ENCODE data around the gene UNC13A.

Gene UNC13A

DNA sequence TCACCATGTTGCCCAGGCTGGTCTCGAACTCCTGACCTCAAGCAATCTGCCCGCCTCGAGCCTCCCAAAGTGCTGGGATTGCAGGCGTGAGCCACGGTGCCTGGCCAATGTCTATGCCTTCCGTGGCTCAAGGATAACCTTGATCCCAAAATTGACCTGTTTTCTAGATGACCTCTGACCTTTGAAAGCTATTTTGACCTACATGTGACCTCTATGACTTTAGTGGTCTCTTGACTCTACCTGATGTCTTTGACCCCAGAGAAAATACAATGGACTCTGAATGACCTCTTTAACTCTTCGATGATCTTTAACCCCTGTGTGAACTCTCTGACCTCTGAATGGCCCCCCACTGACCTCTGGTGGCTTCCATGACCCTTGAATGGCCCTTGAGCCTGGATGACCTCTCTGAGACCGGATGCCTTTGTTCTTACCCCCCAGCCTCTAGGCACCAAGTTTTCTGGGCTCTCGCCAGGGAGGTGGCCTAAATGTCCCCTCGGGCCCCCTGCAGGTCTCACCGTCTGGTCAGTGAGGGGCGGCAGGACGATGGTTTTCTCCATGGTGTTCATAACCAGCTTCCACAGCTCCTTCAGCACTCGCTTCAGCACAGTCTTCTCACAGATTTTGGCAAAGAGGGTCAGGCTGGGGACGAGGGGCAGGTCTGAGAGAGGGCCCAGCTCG lies 63.7 kb downstream of the UNC13A start:
- no peak for DNase-seq

DNA sequence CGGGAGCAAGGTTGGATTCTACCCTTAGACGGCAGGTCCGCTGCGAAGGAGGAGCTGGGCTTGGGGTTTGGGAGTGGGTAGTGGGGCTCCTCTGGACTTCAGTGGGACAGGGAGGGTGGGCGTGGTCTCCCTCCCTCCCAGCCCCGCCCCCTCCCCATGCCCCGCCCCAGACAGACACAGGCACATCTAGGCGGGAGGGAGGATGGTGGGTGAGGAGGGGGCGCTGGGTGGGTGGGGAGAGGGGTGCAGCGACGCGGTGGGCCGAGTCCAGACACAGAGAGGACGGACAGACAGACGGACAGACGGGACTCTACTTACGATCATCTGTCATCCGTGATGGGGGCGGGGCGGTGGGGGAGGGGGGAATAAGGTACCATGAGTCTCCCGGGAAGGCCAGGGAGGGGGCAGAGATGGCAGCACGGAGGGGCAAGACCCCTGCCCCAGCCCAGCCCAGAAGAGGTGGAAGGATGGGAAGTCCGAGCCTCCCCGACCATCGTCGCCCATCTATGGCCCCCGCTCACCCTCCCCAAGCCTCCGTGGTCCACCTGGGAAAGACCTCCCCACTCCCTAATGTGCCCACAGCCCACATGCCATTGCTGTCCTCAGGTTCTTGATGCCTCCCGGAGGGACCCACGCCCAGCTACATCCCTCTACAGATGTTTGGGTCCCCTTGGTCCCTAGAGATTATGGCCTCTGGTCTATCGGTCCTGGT lies 64.8 kb downstream of the UNC13A start:
- no peak for DNase-seq

DNA sequence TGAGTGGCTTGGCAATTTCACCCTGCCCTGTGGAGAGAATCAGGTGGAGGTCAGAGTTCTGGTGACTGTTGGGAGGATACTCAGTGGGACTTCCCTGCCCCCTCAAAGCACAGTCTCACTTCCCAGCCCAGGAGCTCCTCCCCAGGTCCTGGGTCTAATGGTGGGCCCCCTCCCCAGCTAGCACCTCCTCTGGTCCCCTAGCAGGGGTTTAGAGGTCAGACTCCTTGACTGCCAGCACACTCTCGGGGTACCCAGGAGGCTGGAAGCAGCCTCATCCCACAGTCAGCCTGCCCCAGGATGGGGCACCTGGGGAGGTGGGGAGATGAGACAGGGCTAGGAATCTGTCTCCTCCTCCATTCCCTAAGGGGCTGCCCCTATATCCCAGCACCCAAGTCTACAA lies 67.5 kb downstream of the UNC13A start:
- no peak for DNase-seq

DNA sequence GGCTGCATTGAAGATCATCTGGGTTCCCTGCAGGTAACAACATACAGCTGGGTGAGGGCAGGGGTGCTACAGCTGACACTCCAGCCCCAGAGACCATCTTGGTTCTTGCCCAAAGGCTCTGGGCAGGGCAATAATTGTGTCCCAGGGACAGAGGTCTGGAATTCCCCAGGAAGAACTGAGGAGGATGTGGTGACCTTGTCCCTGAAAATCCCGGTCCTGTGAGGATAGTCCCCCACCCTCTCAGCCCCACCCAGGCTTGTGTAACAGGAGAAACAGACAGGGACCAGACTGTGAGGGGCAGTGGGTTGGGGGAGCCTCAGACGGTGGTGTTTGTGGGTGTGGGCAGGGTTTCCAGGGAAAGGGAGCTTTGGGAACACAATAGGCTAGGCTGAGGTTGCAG lies 69.2 kb downstream of the UNC13A start:
- no peak for DNase-seq

DNA sequence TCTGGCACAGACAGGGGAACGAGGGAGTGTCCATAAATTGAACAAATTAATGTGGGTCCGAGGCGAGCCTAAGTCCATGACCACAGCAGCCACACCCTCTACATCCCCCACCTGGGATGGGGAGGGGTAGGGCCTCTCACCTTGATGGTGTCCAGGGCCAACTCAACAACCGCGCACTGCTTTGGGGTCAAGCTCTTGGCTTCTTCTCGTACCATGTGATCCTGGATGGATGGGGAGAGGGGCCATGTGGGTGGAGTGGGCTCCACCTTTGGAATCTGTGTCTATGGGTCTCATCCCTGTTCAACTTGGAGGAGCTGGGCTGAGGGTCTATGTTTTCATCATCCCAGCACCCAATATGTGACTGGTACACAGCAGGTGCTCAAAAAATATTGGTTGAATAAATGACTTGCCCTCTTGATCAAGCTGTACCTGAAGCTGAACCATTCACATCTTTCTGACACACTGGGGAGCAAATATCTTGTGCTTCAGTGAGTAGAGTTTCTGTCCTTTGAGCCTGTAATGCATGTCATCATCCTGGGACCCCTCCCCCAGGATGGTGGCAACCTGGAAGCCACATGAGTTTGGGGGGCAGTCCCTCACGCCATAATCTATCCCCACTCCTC lies 69.8 kb downstream of the UNC13A start:
- no peak for DNase-seq

DNA sequence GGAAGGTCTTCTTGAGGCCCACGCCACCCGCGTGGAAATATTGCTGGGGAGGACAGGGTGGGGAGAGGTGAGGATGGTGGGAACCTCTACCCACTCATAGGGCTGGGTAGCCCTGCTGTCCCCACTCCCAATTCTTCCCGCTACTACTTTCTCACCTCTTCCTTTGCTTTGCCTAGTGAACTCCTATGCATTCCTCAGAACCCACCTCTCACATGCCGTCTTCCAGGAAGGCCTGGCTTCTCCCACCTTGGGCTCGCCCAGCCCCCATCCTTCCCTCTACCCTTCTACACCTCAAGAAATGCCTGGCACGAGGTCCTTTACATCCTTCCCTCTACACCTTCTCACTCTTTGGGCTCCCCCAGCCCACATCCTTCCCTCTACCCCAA lies 70.4 kb downstream of the UNC13A start:
- DNase-seq, result no peak

DNA sequence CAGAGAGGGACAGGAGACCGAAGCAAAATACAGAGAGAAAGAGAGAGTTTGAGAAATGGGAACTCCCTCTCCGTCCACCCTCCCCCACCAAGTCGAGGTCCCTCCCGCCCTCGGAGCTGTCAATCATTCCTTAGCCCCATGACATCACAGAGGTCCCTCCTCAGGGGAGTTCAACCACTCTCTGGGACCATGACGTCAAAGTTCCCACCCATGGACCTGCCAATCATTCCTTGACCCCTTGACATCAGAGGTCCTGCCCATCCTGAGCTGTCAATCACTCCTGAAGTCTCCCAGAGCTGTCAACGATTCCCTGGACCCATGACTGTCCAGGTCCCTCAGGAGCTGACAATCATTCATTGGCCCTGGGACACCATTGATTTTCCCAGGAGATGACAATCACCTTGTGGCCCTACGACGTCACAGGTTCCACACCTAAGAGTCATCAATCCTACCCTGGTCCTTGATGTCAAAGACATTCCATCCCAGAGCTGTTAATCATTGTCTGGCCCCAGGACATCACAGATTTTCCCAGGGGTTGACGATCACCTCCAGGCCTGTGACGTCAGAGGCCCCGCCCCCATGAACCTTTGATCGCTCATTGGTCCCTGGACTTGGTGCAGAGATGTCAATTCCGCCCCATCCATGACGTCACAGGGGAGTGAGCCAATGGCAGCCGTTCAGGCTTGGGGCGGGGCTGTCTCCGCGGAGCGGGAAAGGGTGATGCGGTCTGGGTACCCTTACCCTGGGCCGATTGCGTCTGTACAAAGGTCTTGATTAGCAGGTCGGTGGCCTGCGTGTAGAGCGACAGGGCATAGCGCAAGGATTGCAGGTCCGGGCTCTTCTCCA lies 71.0 kb downstream of the UNC13A start:
- no peak for DNase-seq

DNA sequence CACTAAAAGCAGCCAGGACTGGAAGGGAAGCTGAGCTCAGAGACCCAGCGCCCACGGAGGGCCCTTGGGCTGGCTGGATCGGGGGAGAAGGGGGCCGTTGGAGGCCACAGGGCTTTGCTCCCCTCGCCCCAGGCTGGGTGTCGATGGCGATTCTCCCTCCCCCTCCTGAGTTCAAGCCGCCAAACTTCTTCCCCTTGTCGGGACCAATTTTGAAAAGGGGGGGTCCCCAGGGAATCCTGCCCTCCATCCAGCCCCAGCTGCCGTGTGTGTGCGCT lies 71.5 kb downstream of the UNC13A start:
- no peak for DNase-seq

DNA sequence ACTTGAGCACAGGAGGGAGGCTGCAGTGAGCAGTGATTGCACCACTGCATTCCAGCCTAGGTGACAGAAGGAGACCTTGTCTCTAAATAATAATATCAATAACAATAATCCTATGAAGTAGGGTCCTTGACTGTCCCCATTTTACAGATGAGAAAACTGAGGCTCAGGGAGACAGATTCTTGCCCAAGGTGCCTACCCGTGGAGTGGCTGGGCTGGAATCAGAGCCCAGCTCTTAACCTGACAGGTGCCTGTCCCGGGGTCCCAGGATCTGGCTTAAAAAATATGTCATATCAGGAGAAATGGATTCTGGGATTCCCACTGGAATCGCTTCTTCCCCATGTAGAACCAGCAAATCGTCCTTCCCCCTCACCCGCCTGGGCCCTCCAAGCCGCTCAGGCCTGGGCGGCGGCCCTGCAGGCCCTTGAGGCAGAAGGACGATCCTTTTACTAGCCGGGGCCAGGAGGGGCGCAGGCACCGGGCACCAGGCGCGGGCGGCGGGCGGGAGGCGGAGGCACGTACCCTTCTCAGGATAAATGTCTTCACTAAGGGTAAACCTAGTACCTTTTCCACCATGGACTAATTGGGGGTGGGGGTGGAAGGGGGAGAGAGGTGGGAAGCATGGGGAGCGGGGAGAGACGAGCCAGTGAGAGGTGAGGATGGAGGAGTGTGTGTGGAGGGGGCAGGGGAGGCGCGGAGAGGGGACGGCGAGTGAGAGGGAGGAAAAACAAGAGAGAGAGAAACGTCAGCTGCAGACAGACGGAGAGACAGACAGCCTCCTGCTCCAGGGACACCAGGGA lies 72.1 kb downstream of the UNC13A start:
- no peak for DNase-seq

DNA sequence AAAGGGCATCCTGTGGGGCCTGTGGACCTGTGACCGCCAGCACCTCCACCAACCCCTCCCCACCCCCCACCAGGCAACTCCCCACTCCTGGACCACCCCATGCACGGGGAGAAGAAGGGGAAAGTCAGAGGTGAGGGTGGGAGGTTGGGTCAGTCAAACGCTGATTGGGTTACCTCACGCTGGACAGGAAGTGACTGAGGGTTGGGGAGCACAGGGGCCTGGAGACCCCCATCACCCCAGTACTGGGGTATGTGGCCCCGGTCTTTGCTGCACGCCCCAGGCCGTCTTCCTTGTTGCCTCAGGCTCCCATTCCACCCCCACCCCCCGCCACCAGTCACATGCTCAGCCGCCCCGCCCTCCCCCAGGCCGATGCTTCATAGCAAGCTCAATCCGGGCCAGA lies 73.7 kb downstream of the UNC13A start:
- DNase-seq, result no peak

DNA sequence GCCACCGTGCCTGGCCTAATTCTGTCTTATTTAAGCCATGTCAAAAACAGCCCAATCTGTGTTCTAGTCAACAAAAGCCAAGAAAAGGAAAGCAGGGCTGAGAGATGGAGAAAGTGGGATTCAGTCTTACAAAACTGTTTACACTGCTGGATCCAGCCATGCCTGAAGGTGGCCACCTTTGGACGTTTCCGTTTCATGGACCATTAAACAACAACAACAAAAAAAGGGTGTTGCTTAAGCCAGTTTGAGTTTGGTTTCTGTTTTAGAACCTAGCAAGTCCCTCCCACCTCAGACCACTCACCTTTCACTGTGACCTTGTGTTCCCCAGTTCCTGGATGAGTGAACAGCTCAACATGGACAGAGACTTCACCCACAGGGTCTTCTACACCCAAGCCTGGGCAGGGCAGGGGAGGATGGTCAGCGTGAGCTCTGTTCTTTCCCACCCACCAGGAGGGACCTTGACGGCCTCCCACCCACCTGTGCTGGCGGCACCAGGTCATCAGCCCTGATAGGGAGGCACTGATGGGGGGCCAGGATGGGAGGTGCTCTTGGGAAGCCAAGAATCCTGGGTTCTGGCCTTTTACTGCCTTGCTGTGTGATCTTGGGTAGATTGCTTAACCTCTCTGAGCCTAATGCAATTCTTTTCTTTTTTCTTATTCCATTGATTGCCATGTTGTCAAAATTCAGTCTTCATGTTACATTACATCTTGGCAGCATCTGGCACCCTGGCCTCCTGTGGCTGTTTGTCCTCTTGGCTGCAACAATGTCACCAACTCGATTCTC lies 76.5 kb downstream of the UNC13A start:
- DNase-seq, result no peak

DNA sequence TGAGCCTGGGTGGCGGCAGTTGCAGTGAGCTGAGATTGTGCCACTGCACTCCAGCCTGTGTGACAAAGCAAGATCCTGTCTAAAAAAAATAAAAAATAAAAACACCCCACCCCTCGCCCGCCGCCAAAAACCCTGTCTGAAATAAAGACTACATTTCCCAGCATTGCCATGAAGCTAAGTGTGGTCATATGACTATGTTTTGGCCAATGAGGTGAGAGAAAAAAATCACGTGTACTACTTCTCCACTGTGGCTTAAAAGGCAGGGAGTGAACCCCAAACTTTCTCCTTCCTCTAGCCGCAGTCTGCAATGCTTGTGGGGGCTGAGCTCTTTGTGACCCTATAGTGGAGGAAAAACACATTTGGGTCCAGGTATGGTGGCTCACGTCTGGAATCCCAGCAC lies 77.8 kb downstream of the UNC13A start:
- DNase-seq, result no peak

DNA sequence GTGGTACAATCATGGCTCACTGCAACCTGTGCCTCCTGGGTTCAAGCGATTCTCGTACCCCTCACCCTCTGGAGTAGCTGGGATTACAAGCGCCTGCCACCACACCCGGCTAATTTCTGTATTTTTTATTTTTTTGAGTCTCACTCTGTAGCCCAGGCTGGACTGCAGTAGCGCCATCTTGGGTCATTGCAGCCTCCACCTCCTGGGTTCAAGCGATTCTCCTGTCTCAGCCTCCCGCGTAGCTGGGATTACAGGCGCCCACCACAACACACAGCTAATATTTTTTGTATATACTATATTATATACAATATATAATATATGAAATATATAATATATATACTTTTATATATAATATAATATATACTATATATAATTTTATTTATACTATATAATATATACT lies 80.2 kb downstream of the UNC13A start:
- DNase-seq, result no peak

DNA sequence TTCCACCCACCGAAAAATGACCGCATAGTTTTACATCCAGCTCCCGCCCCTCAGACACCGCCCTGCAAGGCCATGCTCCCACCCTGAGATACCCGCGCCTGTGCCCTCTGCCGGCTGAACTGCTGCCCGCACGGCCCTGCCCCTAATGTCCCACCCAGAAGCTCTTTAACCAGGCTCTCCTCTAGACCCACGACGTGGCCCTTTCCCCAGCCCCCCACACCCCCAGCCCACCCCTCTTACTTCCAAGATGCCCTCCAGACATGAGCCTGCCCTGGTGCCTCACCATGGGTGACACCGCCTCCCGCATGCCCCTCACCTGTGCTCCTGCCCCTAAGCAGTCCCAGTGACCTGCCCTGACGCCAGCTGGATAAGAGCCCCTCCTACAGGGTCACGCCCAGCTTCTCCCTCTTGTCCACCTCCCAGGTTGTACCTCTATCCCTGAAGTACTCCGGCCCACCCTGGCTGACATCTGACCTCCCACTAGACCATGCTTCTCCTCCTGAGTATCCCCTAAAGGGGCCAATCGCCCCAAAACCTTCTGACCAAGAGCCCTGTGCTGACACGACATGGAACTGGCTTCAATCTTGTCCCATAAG lies 81.5 kb downstream of the UNC13A start:
- DNase-seq, result no peak

DNA sequence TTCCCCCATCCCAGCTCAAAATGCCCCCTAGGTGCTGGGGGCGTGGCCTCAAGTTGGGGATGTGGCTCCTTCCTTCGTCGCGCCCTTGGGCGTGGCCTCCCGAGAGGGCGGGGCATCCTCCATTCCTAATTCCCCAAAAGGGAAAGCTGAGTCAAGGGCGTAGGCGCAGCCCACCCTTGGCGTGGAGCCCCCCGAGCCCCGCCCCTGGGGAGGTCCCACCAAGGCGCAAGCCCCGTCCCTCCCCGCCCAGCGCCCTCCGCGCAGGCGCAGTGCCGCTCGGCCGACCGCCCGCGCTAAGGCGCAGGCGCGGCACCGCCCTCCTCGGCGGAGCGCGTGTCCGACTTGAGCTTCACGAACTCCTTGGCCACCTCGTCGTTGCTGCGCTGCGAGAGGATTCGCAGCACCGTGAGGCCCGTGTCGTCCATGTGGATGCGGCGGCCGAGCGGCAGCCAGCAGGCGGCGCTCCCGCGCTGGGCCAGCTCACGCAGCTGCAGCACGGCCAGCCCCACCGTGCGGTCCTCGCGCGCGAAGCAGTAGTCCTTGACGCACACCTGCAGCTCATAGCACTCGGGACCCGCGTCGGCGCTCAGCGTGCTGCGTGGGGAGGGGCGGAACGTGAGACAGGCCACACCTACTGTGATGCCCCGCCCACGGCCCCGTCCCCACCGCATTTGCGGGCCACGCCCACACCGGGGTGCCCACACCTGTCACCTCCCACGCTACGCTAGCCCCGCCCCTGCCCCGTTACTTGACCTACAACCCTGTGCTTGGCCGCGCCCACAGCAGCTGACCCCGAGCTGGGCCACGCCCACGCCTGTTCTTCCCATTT lies 82.2 kb downstream of the UNC13A start:
- DNase-seq, result no peak

DNA sequence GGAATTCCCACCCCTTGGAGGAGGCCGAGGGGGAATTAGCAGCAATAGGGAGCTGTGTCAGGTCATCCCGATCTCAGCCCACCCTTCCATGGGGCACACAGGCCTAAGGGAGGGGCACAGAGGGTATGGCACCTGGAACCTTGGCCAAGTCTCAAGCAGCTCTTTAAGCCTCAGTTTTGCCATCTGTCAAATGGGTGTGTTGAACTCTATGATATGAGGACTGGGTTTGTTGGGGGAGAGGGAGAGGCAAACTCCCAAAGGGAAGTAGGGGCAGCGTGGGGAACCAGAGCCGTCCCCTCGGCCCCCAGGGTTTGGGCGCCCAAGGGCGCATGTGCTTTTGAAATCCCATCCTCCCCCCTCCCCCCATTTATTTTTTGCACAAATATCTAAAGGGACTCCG lies 83.0 kb downstream of the UNC13A start:
- no peak for DNase-seq

DNA sequence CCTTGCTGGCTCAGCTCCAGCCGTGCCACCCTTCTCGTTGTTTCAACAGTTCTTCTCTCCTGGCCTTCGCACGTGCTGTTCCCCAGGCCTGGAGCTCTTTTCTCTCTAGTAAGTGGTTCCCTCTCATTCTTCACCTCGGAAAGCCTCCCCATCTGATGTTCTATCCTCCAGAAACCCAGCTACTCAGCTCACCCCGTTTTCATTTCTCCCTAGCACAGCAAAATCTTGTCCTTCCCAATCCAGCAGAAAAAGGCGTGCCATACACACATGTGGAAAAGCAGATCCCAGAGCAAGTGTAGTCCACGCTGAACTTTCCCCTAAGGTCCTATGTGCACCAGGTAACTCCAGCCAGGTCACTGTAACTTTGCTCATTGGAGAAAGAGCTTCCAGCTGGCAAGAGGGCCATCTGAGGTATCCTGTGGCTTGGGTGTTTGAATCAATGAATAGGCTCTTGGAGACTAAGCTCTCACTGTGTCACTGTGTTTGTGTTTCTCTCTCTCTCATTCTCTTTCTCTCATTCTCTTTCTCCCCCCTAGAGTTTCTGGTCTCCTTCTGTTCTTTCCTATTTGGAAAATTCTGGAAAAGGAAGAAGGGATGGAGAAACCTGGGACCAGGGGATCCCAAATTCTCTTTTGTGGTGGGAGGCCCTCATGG lies 83.7 kb downstream of the UNC13A start:
- DNase-seq, result no peak

DNA sequence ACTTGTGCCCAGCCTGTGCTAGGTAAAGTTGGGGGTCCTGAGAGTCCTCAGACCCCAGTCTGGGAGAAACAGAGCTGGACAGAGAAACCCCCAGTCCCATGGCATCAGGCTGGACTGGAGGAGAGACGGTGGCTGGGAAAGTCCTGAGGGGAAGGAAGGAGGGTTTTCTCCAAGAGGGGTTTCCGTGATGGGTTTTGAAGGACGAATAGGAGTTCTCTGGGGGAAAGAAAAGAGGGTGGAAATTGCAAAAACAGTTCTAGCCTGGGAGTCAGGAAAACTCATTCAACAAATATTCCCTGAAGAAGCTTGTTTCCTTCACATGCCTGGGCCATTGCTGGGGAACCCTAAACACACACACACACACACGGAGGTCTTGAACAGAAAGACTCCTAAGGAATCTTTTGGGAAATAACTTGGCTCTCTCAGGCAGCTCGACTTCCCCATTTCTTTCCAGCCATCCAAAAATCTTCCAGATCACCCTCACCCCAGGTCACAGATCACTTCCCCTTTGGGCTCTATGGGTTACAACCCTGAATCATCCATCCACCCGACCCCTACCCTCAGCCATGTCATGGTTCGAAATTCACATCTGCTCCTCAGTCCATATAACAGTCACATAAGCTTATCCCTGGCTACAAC lies 85.2 kb downstream of the UNC13A start:
- no peak for DNase-seq

DNA sequence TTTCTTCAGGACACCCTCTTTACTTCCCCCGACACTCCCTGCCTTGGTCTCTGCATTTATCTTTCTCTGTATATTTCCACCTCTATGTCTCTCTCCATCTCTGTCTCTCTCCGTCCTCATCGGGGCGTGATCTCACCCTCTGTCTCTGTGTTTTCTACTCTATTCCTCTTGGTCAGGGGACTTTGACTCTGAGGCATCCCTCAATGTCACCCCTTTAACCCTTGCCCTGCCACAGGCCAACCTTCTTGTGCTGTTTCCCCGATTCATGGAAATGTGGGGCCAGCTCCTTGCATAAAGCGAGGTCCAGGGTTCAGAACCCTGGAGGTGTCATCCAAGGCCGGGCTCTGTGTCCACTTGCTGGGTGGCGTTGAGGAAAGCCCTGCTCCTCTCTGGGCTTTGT lies 85.9 kb downstream of the UNC13A start:
- no peak for DNase-seq

DNA sequence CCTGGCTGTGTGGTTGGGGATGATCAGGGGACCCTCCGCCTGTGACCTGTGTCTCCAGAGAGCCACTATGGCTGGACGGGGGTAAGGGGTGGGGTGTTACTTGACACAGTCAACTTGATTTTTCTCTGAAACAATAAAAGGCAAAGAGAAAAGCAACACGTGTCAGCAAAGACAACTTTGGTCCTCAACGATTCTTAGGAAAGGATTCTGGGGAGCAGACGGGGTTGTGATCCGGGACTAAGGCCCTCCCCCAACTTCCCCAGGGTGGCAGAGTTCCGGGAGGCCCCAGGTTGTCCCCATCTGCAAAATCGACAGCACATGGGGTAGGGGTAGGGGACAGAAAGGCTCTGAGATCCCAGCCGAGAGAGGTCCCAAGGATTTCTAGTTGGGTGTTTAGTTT lies 86.5 kb downstream of the UNC13A start:
- DNase-seq, result no peak
